Measurements from ENCODE around the gene NCKAP5.

Gene NCKAP5

DNA sequence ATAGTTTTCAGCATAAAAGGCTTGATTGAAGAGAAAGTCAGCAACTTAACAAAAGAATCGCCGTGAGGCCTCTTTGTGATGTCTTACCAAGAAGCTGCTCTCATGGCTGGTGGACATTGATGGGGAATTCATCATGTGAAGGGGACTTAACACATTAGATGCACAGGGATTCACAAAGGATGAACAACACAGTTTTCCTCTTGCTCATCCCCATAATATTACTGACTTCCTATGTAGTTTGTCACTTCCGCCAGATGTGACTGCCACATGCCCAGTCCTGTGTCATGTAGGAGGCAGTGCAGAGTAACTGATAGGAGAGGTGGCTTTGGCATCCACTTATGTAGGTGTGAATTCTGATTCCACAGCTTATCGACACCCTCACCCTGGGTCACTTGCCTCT, 665.6 kb downstream of the NCKAP5 start:
- no peak for DNase-seq (ENCODE audit: low read depth in 1 of 2, low spot score in 1 of 2)

DNA sequence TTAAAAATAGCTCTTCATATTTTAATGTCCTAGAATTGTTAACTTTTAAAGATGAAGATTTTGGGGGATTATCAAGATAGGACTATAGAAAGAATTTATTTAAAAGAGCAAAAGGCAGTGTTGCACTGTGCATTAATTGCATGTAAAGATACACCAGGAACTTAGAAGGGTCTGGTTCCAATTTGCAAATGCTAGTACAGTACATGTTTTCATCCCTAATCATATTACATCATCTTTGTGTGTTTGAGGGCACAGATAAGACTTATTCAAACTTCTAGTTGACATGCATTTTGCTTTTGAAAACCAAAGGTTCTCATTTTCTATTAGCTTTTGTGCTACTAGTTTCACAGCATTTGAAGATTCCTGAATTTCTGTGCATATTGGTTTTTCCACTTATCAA, 666.6 kb downstream of the NCKAP5 start:
- DNase-seq (ENCODE audit: low read depth in 1 of 2, low spot score in 1 of 2): no peak

GRCh38 chr2:132897111-132897510, 671.2 kb downstream of the NCKAP5 start:
- no peak for DNase-seq (ENCODE audit: low read depth in 1 of 2, low spot score in 1 of 2)

- DNase-seq (ENCODE audit: low read depth in 1 of 2, low spot score in 1 of 2): no peak
Observed at GRCh38 chr2:132896073-132896472, 672.2 kb downstream of the NCKAP5 start.

DNA sequence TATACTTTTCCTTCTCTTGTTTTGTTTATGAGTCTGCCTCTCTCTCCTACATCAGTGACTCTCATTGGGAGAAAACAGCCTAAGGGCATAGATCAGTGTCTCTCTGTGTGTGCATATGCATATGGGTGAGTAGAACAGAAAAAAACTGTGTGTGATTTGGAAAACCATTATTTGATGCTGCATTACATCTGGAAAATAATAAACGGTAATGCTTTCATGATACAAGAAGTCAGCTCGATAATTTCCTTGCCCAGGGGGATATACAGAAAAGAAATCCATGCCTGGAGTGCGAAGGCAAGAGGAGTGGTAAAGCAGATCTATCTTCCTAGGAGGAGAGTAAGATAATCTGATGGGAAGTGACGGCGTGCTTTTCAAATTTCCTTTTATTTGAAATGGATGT, 676.8 kb downstream of the NCKAP5 start:
- no peak for DNase-seq (ENCODE audit: low read depth in 1 of 2, low spot score in 1 of 2)

GRCh38 chr2:132886574-132886973, 681.7 kb downstream of the NCKAP5 start:
- DNase-seq (ENCODE audit: low read depth in 1 of 2, low spot score in 1 of 2): no peak

DNA sequence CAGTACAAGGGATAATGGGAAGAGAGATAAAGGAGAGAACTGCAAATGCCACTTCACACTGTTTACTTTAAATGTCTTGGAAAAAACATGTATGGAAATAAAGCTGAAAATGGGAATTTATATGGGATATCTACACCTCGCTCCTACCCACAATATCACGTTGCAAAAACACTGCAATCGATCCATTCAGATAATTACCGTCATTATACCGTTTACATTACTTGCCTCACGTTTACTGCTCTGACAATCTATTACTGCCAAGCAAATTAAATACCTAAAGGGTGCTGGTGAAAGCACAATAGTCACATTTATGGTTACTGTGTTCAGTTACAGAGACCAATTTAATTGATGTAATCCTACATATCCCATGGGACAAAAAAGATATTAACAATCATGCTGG, 683.6 kb downstream of the NCKAP5 start:
- DNase-seq (ENCODE audit: low read depth in 1 of 2, low spot score in 1 of 2): no peak

GRCh38 chr2:132884292-132884691, 684.0 kb downstream of the NCKAP5 start:
- no peak for DNase-seq (ENCODE audit: low read depth in 1 of 2, low spot score in 1 of 2)

DNA sequence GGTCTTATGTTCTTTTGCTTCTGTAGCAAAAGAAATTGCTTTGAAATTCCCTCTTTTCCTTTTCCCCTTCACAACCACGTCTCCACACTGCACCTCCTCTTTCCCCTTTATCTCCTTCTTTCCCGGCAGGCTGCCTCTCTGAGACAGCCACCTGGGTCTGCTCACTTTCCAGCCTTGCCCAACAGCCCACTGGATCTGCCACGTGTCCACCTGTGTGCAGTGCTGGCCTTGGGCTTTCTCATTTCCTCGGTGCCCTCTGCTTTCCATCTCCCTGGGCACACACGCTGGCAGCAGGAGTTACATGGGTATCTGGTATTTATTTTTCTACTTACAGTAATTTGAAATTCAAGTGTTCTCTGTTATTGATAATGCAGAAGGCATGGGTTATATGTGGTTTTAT, 684.8 kb downstream of the NCKAP5 start:
- no peak for DNase-seq (ENCODE audit: low read depth in 1 of 2, low spot score in 1 of 2)

GRCh38 chr2:132881546-132881945, 686.7 kb downstream of the NCKAP5 start:
- no peak for DNase-seq (ENCODE audit: low read depth in 1 of 2, low spot score in 1 of 2)

DNA sequence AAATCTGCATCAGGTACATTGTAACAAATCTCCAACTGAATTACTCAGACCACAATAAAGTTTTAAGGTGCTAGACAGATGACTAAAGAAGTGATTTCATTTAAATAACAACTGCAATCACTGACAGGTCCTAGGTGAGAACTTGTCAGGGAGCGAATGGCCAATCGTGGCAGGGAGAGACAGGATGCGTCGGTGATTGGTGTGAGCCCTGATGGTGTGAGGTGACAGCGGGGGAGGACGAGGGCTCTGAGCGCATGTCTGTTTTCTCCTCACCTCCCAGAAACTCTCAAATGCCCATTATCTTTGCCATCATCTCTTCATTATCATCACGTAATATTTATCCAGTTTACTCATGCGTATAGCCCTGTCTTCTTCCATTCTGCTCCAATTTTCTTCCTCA, 690.3 kb downstream of the NCKAP5 start:
- no peak for DNase-seq (ENCODE audit: low read depth in 1 of 2, low spot score in 1 of 2)

GRCh38 chr2:132876745-132877391, 691.4 kb downstream of the NCKAP5 start:
- no peak for DNase-seq (ENCODE audit: low read depth in 1 of 2, low spot score in 1 of 2)

DNA sequence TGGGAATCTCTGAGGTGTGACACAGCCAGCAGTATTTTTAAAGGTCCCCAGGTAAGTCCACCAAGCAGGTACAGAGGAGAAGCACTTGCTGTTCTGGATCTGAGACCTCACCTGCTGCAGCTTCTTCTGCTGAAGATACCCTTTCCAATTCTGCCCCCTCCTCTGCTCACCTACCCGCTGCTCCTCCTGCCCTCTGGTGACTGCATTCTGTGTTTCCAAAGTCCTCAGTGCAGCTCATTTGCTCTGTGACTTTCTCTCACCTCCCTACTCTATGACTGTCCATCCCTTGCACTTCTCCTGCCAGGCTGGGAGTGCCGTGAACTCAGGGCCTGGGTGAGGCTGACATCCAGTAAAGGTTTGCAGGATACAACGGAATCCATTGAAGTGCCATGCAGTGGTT, 693.1 kb downstream of the NCKAP5 start:
- no peak for DNase-seq (ENCODE audit: low read depth in 1 of 2, low spot score in 1 of 2)

GRCh38 chr2:132873738-132874137, 694.5 kb downstream of the NCKAP5 start:
- DNase-seq (ENCODE audit: low read depth in 1 of 2, low spot score in 1 of 2): no peak

GRCh38 chr2:132871831-132872230, 696.4 kb downstream of the NCKAP5 start:
- DNase-seq (ENCODE audit: low read depth in 1 of 2, low spot score in 1 of 2): no peak

- no peak for DNase-seq (ENCODE audit: low read depth in 1 of 2, low spot score in 1 of 2)
Observed at GRCh38 chr2:132863961-132864360, 704.3 kb downstream of the NCKAP5 start.

DNA sequence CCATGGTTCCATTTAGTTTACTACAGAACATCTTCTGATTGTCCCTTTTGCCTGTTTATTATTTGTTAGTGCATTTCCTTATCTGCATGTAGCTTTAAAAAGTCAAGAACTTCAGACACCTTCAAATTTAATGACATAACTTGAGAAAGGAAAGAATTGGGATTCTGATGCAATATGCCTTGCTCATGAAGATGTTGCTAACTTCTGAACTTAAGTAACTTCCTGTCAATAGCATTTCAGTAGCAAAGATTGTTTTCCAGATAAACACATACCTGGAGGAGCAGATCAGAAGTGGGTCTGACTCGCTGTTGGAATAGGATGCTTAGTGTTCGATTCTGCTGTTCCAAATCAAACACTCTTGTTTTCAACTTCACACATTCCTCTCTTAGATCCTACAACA, 708.0 kb downstream of the NCKAP5 start:
- no peak for DNase-seq (ENCODE audit: low read depth in 1 of 2, low spot score in 1 of 2)

DNA sequence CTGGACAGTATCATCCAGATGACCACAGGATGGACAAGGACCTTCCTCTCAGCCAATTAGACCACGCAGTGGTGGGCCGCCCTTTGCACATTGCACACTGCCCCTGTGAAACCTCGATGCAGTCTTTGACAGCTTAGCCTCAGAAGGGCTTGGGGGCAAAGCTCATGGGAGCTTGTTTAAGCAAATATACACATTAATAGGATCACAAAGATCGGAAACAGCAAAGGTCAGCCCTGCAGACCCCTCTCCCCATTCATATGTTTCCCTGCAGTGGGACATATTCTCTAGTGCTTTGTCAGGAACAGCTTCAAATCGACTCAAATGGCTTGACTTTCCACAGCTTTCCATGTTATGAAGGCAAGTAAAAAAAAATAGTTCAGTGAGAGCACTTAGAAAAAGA, 708.7 kb downstream of the NCKAP5 start:
- no peak for DNase-seq (ENCODE audit: low read depth in 1 of 2, low spot score in 1 of 2)

DNA sequence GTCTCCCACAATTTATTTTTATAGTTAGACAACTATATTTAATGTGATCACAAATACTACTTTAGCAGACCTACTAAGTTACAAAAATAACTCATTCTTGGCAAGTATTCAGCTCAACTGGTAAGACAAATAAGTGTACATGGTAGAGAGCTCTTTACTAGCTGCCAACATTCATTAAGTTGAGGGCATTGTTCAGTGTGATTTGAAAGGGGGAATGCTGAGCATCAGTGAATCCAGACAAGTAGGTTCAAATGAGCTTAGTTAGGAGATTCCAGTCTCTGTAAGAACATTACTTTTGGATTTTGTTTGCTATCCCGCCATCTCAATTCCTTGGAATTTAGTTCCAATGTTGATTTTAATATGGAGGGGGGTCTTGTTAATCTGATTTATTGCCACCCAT, 710.9 kb downstream of the NCKAP5 start:
- DNase-seq (ENCODE audit: low read depth in 1 of 2, low spot score in 1 of 2): no peak

DNA sequence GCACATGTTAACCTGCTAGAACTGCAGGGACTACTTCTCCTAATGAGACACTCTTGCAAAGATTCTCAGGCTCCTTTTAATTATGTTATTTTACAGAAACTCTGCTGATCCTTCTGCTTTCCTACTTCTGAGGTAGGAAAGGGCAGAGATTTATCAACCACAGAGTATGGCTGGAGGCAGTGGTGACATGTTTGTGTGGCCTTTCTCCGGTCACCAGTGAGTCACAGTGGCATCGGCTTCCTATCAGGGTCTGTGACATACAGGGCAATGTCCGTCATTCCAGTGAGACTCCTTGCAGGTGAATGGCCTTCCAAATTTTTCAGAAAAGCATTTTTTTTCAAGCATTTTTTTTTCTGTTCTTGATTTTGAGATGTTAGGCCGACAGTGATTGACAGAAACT, 717.6 kb downstream of the NCKAP5 start:
- DNase-seq (ENCODE audit: low read depth in 1 of 2, low spot score in 1 of 2): no peak

GRCh38 chr2:132849118-132849517, 719.1 kb downstream of the NCKAP5 start:
- DNase-seq (ENCODE audit: low read depth in 1 of 2, low spot score in 1 of 2): no peak

- DNase-seq (ENCODE audit: low read depth in 1 of 2, low spot score in 1 of 2): no peak
Observed at GRCh38 chr2:132845339-132845738, 722.9 kb downstream of the NCKAP5 start.

DNA sequence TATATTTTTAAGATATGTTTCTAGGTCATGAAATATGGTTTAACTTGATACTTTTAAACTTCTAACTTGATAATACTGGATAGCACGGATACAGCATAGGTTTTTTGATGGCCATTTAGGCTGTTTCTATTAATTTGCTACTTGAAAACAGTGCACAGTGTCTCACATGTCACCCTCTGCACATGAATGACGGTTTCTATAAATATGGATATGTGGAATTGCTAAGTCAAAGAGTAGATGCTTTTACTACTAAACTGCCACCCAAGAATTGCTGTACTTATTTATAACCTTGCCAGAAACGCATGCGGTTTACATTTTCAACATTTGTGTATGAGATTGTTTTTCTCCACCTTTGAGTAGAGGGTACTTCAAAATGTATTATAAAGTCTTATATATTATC, 723.7 kb downstream of the NCKAP5 start:
- no peak for DNase-seq (ENCODE audit: low read depth in 1 of 2, low spot score in 1 of 2)

DNA sequence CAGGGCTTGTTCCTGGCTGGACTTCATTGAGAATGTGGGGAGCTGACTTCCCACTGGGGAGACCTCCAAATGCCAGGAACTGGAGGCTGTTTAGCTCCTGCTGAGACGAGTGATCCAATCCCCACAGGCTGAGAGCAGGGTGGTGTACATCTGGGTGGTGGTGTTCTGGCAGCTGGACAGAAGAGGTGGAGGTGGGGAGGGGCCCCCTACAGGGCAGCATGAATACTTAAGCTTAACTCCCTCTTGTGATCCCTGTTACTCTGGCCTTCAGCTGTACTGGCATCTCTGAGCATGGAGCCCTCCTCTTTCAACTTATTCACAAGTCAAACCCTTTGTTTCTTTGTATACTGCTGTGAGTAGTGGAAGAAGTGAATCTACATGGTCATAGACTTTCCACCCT, 730.5 kb downstream of the NCKAP5 start:
- no peak for DNase-seq (ENCODE audit: low read depth in 1 of 2, low spot score in 1 of 2)

All from stimulated activated CD4-positive, alpha-beta T cell treated with anti-CD3 and anti-CD28 coated beads, Interleukin-15, amount 100 ng/mL, for 1 hour (primary cell).